Motor neuron (in vitro differentiated cells): Measurements from ENCODE around the gene SUPT20HL1. TPM values are rescaled to one million over a fixed set of nuclear protein-coding genes. Genes with fewer than 3 reads are reported as not detected.
A peak's percentile ranks its signal among the peaks of the same experiment; 100 is the strongest.
"Not testable (repeated sequence)": the region's sequence is repeated elsewhere in the genome, so short reads cannot be mapped to it uniquely, and the experiment has no call there.

Source experiments
- ATAC-seq, 8 experiments: fragments of 200-7000 bp; cut with Tn5 transposase; replicated peaks in 6 of 8; 2 replicates each; pipeline ENCODE4 v1.8.0; 2021; ENCODE audit warnings: mild to moderate bottlenecking in 8 of 8, moderate library complexity in 8 of 8
- H3K27ac ChIP-seq, 2 donors: fragments of 250-450 bp; sonication (Bioruptor Pico); 2 replicates each; pipeline ENCODE4 v1.9.0; 2021; ENCODE audit warnings: antibody characterized with exemption in 2 of 2, mild to moderate bottlenecking in 2 of 2, moderate library complexity in 1 of 2
- H3K4me1 ChIP-seq, 2 donors: fragments of 250-450 bp; sonication (Bioruptor Pico); replicated peaks in 1 of 2; 2 replicates each; pipeline ENCODE4 v1.6.1; 2021; ENCODE audit warnings: antibody characterized with exemption in 2 of 2, mild to moderate bottlenecking in 2 of 2, moderate library complexity in 1 of 2
- H3K4me3 ChIP-seq, 5 donors: fragments of 250-450 bp; sonication (Bioruptor Pico); 2 replicates each; pipeline ENCODE4 v1.9.0; 2021; ENCODE audit warnings: antibody characterized with exemption in 5 of 5, mild to moderate bottlenecking in 5 of 5, moderate library complexity in 4 of 5
- WGBS, 10 experiments: fragments of 450-650 bp; shearing (Covaris generic); methylation state at CpG; one replicate each; pipeline ENCODE4 v1.0.0; 2022; 5-methylcytosine and 5-hydroxymethylcytosine counted together
- in situ Hi-C, 9 experiments: fragments of 400-800 bp; cut with MboI; loops; one replicate each; pipeline ENCODE4 v1.15.0; 2021; ENCODE audit warnings: low sequenced_read_pairs in 9 of 9, low pct_unique_long_range_greater_than_20kb in 2 of 9; ENCODE audit not compliant: unreplicated experiment in 9 of 9
- total RNA-seq, 8 experiments: library from RNA; unstranded; fragments of 300-600 nt; gene quantifications; 2 replicates each; pipeline versions ENCODE4 v1.2.3 to v1.2.4, GENCODE V29; 2022

Gene SUPT20HL1
- total RNA-seq: under 1 TPM in 2 of 8 experiments, not detected in 6; 0.09 to 0.14 TPM

DNA sequence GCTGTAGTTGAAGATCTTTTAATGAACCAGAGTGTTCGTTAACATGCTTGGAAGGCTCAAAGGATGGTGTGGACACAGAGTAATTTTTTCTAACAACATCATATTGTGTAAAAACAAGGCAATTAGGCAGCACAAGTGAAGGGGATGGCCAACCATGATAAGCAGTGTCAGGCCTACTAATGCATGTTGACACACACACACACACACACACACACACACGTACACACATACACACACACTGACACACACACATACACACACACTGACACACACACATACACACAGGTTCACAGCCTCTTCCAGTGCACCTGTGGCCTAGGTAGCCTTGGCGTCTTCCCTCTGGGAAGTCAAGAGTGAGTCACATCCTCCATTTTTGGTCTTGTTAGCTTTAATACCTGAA lies at the start of gene SUPT20HL1:
Gene SUPT20HL1, plus strand, starts transcription at position 368 of the 400 bp plus-strand sequence. CDS start 2,122 bp downstream, outside the sequence.
- H3K4me1 ChIP-seq: no peaks in the 10 kb centered on the region
- ATAC-seq: no peak
- in situ Hi-C loops: loop anchor here in 1 of 9 experiments (25.0 kb wide), 1 partner anchor 98 kb away; no protein-coding TSS in a partner anchor
- no peak within 1 kb of the TSS for H3K4me3 ChIP-seq
- H3K27ac ChIP-seq: no peak within 1 kb of the TSS
- WGBS, 10 experiments: 40 to 100% (median 80%) methylated on average over 1 to 2 of the region's 3 CpGs; no CpG with 5 or more reads in 6 of the 10 experiments

DNA sequence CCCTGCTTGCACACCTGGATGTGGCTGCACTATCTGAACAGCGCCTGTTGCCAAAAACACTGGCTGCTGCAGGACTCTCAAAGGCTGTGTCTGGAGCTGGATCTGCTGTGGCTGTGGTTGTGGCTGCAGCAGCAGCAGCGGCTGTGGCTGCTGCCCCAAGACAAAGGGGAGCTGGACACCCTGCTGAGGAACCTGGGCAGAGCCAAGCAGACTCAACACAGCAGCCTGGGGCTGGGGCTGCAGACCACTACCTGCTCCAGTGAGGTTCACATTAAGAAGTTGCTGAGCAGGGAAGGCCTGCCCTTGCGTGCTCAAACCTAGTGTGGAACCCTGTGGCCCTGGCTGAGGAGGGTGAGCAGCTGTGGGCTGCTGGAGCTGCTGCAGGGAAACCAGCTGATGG lies 49.5 kb upstream of the SUPT20HL1 start:
- H3K4me3 ChIP-seq, H3K27ac ChIP-seq, in situ Hi-C loops, H3K4me1 ChIP-seq: not testable (repeated sequence)
- 86% methylated on average over 1 of the region's 3 CpGs; no CpG with 5 or more reads in 9 of the 10 experiments for WGBS, 10 experiments
- peak in 1 of 8 experiments; percentile 2 for ATAC-seq

DNA sequence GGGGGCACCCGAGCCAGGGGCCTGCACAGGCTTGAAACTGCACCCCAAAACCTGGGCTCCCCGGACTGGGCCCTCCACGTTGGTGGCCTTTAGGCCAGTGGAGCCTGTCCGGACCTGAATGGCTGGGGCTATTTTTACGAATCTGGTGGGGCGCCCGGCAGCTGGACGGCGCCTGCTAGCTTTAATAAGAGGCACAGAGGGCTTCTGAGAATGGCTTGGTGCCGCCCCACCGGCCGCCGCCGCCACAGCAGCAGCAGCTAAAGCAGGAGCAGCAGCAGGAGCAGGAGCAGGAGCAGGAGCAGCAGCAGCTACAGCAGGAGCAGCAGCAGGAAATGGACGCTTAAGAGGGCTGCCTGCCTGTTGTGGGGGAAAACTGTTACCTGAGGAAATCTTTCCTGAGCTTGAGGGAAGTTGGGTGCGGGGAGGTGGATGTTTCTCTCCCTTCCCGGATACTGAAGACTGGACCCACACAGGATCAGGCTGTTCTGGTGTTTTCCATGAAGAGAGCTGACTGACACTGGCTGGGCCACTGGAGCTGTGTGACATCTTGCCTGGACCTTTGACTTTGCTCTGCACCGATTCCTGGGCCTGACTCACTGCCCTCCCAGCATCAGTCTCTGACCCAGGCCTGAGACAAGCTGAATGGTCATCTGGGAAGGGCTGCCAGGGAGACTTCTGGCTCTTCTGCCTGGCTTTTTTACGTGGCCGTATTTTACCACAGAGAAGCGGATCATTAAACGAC lies 48.8 kb upstream of the SUPT20HL1 start:
- ATAC-seq, H3K27ac ChIP-seq, H3K4me3 ChIP-seq, H3K4me1 ChIP-seq, in situ Hi-C loops: not testable (repeated sequence)
- no CpG with 5 or more reads among the region's 22 CpGs for WGBS, 10 experiments

DNA sequence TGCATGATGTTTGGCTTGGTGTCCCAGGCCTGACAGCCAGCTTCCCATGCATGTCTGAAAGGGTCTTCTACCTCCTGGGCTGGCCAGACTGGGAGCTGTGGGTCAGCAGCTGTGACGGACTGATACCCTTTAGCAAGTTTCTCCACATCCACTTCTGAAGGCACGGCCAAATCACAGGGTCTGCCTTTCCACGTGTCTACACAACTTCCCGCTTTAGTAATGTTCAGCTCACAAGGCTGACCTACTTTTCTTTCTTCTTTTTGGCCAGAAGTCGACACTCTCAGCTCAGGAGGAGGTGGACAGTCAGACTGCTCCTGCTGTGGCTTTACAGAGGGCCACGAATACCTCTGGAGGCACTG lies 48.2 kb upstream of the SUPT20HL1 start:
- H3K4me3 ChIP-seq, in situ Hi-C loops, ATAC-seq, H3K27ac ChIP-seq, H3K4me1 ChIP-seq: not testable (repeated sequence)
- WGBS, 10 experiments: no CpG with 5 or more reads among the region's 6 CpGs

DNA sequence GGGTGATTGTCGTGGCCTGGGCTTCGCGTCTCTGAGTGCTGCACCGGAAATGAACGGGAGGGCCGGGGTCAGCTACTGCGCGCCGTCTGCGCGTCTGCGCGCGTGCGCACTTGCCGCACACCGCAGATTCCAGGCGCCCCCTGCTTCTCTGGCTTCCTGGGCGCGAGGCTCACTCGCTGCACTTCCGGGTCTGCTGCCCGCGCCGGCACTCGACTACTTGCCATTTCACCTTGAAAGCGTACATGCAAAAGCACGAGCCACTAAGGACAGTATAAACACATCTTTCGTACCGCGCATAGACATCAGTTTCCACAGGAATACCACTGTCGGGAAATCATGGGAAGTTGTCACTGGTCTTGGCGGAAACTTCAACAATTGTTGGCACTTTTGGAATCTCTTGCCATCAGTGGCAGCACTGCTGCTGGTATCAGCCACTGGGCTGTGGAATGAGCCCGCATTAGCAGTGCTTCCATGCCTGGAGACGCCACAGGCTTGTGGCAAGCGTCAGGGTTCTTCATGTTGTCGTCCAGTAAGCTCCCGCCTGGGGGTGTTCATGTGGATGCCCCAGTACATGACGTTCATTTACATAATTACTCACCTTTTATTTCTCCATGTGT lies 46.3 kb upstream of the SUPT20HL1 start, which contains the start of gene SUPT20HL2:
Gene SUPT20HL2, minus strand, starts transcription at position 51 of the 617 bp plus-strand sequence. CDS start 754 bp downstream, outside the sequence.
- Histone ChIP-seq H3K27ac (no peak within 1 kb of the TSS), H3K4me1 (no peaks in the 10 kb centered on the region), H3K4me3 (no peak within 1 kb of the TSS)
- WGBS, 10 experiments: 20 to 97% (median 94%) methylated on average over 2 to 25 of the region's 39 CpGs; no CpG with 5 or more reads in 7 of the 10 experiments
- ATAC-seq: no peak
- in situ Hi-C loops: no loop called here

DNA sequence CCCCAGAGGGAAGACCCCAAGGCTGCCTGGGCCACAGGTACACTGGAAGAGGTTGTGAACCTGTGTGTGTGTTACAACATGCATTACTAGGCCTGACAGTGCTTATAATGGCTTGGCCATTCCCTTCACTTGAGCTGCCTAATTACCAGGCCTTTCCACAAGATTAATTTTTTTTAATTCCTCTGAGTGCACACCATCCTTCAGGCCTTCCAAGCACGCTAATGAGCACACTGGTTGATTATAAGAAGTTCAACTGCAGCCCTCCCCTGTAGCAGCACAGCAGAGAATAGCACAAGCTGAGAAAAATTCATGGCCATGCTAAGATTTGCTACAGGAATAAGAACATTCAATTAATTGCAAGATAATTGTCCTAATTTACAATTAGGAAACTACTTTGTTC lies 44.3 kb upstream of the SUPT20HL1 start:
- ATAC-seq: peak in 3 of 8 experiments; percentile 11 to 83 (median 58)
- Histone ChIP-seq H3K4me1 (no peaks in the 10 kb centered on the region), H3K4me3 (no peak overlapping the region), H3K27ac (no peak overlapping the region)
- in situ Hi-C loops: no loop called here
- 17% methylated on average over 1 of the region's 1 CpG; no CpG with 5 or more reads in 9 of the 10 experiments for WGBS, 10 experiments

DNA sequence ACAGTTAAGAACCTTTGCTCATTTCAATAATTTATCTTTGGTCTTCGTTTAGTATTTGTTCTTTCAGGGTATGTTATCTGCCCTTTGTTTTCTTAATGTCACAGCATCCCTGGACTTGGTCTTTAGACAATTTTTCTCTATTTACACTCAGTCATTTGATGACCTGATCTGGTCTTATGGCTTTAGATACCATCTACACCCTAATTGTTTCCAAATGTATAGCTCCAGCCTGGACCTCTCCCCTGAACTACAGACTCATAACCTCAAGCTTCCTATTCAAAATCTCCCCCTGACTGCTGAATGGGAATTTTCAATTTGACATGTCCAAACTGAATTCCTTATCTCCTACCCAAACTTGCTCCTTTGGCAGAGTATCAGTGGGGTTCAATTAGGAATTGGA lies 42.9 kb upstream of the SUPT20HL1 start:
- no peak overlapping the region for H3K27ac ChIP-seq
- 0 to 64% (median 40%) methylated on average over 1 of the region's 1 CpG; no CpG with 5 or more reads in 5 of the 10 experiments for WGBS, 10 experiments
- ATAC-seq: no peak
- H3K4me1 ChIP-seq: no peaks in the 10 kb centered on the region
- in situ Hi-C loops: no loop called here
- H3K4me3 ChIP-seq: no peak overlapping the region

DNA sequence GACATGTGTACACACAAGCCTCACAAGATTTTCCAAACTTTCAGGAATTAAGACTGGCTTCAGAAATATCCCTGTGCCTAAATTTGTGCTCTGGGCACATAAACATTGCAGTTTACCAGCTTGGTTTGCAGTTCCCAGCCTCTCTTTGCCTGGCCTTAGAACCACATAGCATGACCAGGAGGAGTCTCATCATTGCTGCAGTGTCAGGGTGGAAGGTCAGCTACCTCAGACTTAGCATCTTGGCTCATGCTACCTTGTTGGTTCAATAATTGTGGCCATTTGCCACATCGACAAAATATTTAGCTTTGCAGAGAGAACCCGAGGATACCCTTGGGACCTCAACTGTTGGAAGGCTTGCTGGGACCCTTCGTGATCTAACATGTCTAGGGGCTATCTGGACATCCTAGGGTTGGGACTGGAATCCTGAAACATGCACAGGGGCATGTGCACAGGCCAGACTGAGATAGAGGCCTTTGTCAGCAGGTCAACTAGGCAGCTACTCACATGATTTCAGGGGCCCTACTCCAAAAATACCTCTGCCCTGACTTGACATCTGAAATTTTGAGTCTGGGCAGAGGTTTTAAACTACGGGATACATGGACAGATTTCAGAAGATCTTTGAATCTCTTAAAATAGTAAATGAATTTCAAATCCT lies 38.6 kb upstream of the SUPT20HL1 start:
- no peak for ATAC-seq
- in situ Hi-C loops: no loop called here

DNA sequence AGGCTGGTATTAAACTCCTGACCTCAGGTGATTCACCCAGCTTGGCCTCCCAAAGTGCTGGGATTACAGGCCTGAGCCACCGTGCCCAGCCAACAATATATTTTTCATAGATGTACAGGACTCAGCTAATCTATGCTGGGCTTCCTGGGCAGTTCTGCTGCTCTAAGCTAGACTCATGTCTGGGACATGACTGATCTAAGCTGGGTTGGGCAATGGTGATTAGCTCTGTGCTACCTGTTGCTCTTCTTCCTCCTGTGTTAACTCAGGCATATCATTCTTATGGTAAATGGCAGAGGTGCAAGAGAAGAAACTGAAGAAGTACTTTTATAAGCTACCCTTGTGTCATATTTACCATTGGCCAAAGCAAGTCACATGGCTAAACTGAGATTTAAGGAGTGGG lies 35.2 kb upstream of the SUPT20HL1 start:
- WGBS, 10 experiments: no CpG with 5 or more reads among the region's 1 CpG
- no peak overlapping the region for H3K4me3 ChIP-seq
- ATAC-seq: no peak

More for the DNA sequence above, 38.6 kb upstream of the SUPT20HL1 start:
- Histone ChIP-seq H3K27ac (no peak overlapping the region), H3K4me3 (no peak overlapping the region), H3K4me1 (no peaks in the 10 kb centered on the region)
- 27 to 88% methylated on average over 1 to 4 of the region's 4 CpGs; no CpG with 5 or more reads in 8 of the 10 experiments for WGBS, 10 experiments

DNA sequence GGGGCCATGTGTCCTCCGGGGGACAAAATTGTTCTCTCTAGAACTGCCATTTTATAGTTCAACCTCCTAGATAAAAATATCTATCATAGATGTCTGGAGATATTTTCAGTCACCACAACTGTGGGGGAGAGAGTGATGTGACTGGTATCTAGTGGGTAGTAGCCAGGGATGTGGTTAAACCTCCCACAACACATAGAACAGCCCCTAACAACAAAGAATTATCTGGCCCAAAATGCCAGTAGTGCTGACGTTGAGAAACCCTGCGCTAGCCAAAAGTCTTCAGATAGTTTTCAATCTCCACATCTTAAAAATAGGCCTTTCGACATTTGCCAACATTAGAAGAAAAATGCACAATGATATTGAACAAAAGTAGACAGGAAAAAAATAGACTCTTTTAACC lies 27.6 kb upstream of the SUPT20HL1 start:
- H3K4me1 ChIP-seq: no peaks in the 10 kb centered on the region
- no peak for ATAC-seq
- 13 to 80% (median 73%) methylated on average over 1 to 4 of the region's 4 CpGs; no CpG with 5 or more reads in 4 of the 10 experiments for WGBS, 10 experiments
- H3K27ac ChIP-seq: no peak overlapping the region
- in situ Hi-C loops: no loop called here
- no peak overlapping the region for H3K4me3 ChIP-seq

More for the DNA sequence above, 35.2 kb upstream of the SUPT20HL1 start:
- no peaks in the 10 kb centered on the region for H3K4me1 ChIP-seq
- in situ Hi-C loops: no loop called here
- H3K27ac ChIP-seq: no peak overlapping the region

DNA sequence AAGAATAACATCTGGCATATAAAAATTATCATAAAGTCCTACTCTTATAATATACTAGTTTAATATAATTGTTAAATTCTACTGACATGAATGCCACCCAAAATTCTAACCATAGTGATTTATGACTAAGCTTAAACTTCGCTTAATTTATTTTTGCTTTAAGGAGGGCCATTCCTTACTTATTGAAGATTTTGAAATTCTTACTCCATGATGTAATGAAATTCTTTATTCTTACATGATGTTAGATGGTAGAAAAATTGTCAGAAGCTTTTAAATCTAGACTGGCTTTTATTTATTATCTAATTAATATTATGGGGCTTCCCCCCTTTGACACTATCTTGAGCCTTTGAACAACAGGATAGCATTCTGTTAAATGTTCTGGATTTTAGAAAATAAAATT lies 27.1 kb upstream of the SUPT20HL1 start:
- Histone ChIP-seq H3K4me3 (no peak overlapping the region), H3K4me1 (no peaks in the 10 kb centered on the region), H3K27ac (no peak overlapping the region)
- 29 to 100% (median 83%) methylated on average over 1 of the region's 1 CpG; no CpG with 5 or more reads in 5 of the 10 experiments for WGBS, 10 experiments
- no peak for ATAC-seq
- in situ Hi-C loops: no loop called here

DNA sequence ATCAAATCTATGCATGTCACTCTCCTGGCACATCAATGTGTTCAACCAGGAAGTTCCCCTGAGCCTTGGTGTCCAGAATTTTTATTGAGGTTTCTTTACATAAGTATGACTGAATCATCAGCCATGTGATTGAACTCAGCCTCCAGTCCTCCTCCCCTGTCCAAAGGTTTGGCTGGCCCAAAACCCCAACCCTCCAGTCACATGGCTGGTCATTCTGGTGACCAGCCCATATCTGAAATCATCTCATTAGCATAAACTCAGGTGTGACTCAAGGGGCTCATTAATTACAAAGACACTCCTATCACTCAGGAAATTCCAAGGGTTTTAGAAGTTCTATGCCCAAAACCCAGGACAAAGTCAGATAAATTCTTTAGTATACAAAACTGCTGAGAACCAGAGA lies 26.0 kb upstream of the SUPT20HL1 start:
- no peaks in the 10 kb centered on the region for H3K4me1 ChIP-seq
- in situ Hi-C loops: no loop called here
- H3K27ac ChIP-seq: no peak overlapping the region
- no peak overlapping the region for H3K4me3 ChIP-seq
- peak in 2 of 8 experiments; percentile 53 to 64 for ATAC-seq

DNA sequence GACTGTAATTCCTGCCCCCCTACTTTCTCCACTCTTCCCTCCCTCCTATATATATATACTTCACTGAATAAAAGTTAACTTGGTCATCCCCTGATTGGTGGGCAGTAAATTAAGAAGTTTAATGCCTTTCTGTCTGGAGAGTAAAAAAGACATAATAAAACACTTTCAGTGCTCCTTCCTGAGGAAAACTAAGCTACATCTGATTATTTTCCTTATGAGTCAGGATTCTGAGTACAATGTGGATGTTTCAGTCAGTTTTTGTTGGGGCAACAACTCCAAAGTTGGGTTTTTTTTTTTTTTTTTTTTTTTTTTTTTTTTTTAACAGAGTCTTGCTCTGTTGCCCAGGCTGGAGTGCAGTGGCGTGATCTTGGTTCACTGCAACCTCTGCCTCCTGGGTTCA lies 24.6 kb upstream of the SUPT20HL1 start:
- ATAC-seq: no peak
- Histone ChIP-seq H3K4me1 (no peaks in the 10 kb centered on the region), H3K27ac (no peak overlapping the region), H3K4me3 (no peak overlapping the region)
- in situ Hi-C loops: no loop called here
- WGBS, 10 experiments: 17 to 100% methylated on average over 1 of the region's 1 CpG; no CpG with 5 or more reads in 8 of the 10 experiments
